ENCODE data around the gene CDH8.
"Not testable (repeated sequence)": the region's sequence is repeated elsewhere in the genome, so short reads cannot be mapped to it uniquely, and the experiment has no call there.

The CDH8 gene

GRCh38 chr16:61862221-61863155 is 173.8 kb downstream of the CDH8 start:
- DNase-seq (ENCODE audit: low spot score) = no peak

- no peak for DNase-seq (ENCODE audit: low spot score)
These were observed 177.2 kb downstream of the CDH8 start for GRCh38 chr16:61858988-61859387.

GRCh38 chr16:61842666-61843065 is 193.6 kb downstream of the CDH8 start:
- DNase-seq (ENCODE audit: low spot score) = no peak

- peak; percentile 14 for DNase-seq (ENCODE audit: low spot score)
These were observed 199.3 kb downstream of the CDH8 start for GRCh38 chr16:61836804-61837393.

- no peak for DNase-seq (ENCODE audit: low spot score)
These were observed 202.2 kb downstream of the CDH8 start for GRCh38 chr16:61834082-61834481.

- no peak for DNase-seq (ENCODE audit: low spot score)
These were observed 204.8 kb downstream of the CDH8 start for GRCh38 chr16:61831351-61831917.

- no peak for DNase-seq (ENCODE audit: low spot score)
These were observed 206.6 kb downstream of the CDH8 start for GRCh38 chr16:61829631-61830030.

- no peak for DNase-seq (ENCODE audit: low spot score)
These were observed 212.9 kb downstream of the CDH8 start for GRCh38 chr16:61823326-61823725.

GRCh38 chr16:61820820-61821219 is 215.4 kb downstream of the CDH8 start:
- DNase-seq (ENCODE audit: low spot score) = no peak

- no peak for DNase-seq (ENCODE audit: low spot score)
These were observed 215.8 kb downstream of the CDH8 start for GRCh38 chr16:61820398-61820797.

GRCh38 chr16:61818850-61819249 is 217.4 kb downstream of the CDH8 start:
- no peak for DNase-seq (ENCODE audit: low spot score)

GRCh38 chr16:61817583-61818278 is 218.5 kb downstream of the CDH8 start:
- DNase-seq (ENCODE audit: low spot score) = no peak

GRCh38 chr16:61814726-61815347 is 221.4 kb downstream of the CDH8 start:
- DNase-seq (ENCODE audit: low spot score) = no peak

GRCh38 chr16:61813339-61813738 is 222.9 kb downstream of the CDH8 start:
- no peak for DNase-seq (ENCODE audit: low spot score)

GRCh38 chr16:61812251-61812650 is 224.0 kb downstream of the CDH8 start:
- peak; percentile 11 for DNase-seq (ENCODE audit: low spot score)

GRCh38 chr16:61807551-61807950 is 228.7 kb downstream of the CDH8 start:
- no peak for DNase-seq (ENCODE audit: low spot score)

- not testable (repeated sequence) for DNase-seq (ENCODE audit: low spot score)
These were observed 235.0 kb downstream of the CDH8 start for GRCh38 chr16:61801217-61801616.

GRCh38 chr16:61798741-61799140 is 237.5 kb downstream of the CDH8 start:
- DNase-seq (ENCODE audit: low spot score) = no peak

GRCh38 chr16:61797961-61798507 is 238.2 kb downstream of the CDH8 start:
- no peak for DNase-seq (ENCODE audit: low spot score)

- DNase-seq (ENCODE audit: low spot score) = no peak
These were observed 238.9 kb downstream of the CDH8 start for GRCh38 chr16:61797296-61797795.

GRCh38 chr16:61792194-61792909 is 243.9 kb downstream of the CDH8 start:
- DNase-seq (ENCODE audit: low spot score) = no peak

All from iPS-NIHi11 (cell line).